ENCODE data around the gene DCHS1. TPM values are rescaled to one million over a fixed set of nuclear protein-coding genes. Genes with fewer than 3 reads are reported as not detected.
A peak's percentile ranks its signal among the peaks of the same experiment; 100 is the strongest.

DCHS1 gene
- total and polyA plus RNA-seq, 2 donors (not counting 1 experiment from before 2014, with no cell fraction given) = 0.92 to 23.9 TPM

DNA sequence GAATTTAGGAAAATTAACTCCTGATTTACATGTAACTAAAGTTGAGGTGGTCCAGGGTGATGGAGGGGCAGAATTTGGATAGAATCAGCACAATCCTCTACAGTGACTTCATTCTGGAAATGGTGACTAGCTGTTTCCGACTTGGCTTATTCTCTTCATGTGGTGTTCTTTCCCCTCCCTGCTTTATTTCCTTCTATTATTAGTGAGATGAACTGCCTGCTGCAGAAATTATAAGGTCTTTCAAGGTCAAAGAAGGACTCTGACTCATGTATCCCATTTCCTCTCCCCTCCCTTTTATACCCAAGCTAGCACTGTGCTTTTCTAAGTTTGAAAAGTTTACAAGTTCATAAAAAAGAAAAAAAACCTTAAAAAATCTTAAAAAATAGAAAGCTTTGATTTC lies 39.8 kb upstream of the DCHS1 start:
- no peaks in the 10 kb centered on the region for H4K20me1 ChIP-seq (ENCODE audit: control insufficient read depth, extremely low read depth, insufficient read depth, low read length)
- H3K36me3 ChIP-seq (ENCODE audit: control insufficient read depth, insufficient read depth, low read length) = no peaks in the 10 kb centered on the region
- H3K4me3 ChIP-seq (replicated peaks in 1 of 4; ENCODE audit: control extremely low read depth in 1 of 4, insufficient read depth in 1 of 4, low read depth in 3 of 4, low read length in 4 of 4) = no peak overlapping the region
- no peaks in the 10 kb centered on the region for H3K9me3 ChIP-seq (ENCODE audit: control insufficient read depth, insufficient read depth, low read depth, low read length)
- H2AFZ ChIP-seq (ENCODE audit: low read length) = peak overlapping the region; percentile 11
- H3K4me1 ChIP-seq (ENCODE audit: control insufficient read depth, extremely low read depth, insufficient read depth, low read length) = peaks cover 17% of the 10 kb centered on the region
- no peaks in the 10 kb centered on the region for H3K79me2 ChIP-seq (ENCODE audit: control insufficient read depth, insufficient read depth, low read length)
- no peak for TF ChIP-seq EZH2 (IDR thresholded peaks at IDR 0.05; ENCODE audit: low read length, missing control alignments)
- TF ChIP-seq, protein P1, sequence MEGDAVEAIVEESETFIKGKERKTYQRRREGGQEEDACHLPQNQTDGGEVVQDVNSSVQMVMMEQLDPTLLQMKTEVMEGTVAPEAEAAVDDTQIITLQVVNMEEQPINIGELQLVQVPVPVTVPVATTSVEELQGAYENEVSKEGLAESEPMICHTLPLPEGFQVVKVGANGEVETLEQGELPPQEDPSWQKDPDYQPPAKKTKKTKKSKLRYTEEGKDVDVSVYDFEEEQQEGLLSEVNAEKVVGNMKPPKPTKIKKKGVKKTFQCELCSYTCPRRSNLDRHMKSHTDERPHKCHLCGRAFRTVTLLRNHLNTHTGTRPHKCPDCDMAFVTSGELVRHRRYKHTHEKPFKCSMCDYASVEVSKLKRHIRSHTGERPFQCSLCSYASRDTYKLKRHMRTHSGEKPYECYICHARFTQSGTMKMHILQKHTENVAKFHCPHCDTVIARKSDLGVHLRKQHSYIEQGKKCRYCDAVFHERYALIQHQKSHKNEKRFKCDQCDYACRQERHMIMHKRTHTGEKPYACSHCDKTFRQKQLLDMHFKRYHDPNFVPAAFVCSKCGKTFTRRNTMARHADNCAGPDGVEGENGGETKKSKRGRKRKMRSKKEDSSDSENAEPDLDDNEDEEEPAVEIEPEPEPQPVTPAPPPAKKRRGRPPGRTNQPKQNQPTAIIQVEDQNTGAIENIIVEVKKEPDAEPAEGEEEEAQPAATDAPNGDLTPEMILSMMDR (conservative IDR thresholded peaks at IDR 0.05 in 1 of 2, IDR thresholded peaks at IDR 0.05 in 1 of 2; ENCODE audit: low read depth in 1 of 2, low read length in 2 of 2) = no peak
- peak overlapping the region; percentile 30 for H3K27ac ChIP-seq (ENCODE audit: insufficient read depth, low read length)
- DNase-seq (ENCODE audit: low read depth in 2 of 2) = peak; percentile 72 to 83
- H3K9ac ChIP-seq (ENCODE audit: insufficient read depth, low read length) = no peak overlapping the region
- H3K27me3 ChIP-seq (ENCODE audit: control insufficient read depth, insufficient read depth, low read length) = no peaks in the 10 kb centered on the region
- H3K4me2 ChIP-seq (ENCODE audit: extremely low read depth, insufficient read depth, low read length) = peak overlapping the region; percentile 51

DNA sequence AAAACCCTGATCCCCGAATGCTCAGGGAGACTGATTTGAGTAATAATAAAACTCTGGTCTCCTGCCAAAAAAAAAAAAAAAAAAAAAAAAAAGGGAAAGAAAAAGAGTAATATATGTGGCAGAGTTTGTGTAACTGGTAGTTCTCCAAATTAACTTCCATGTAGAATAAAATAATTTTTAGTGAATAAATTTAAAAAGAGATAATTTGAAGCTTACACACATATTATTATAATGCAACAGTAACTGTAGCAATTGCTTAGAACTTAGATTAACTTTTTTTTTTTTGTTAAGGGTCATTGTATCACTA lies 38.6 kb upstream of the DCHS1 start:
- no peak for DNase-seq (ENCODE audit: low read depth in 2 of 2)
- Histone ChIP-seq H3K4me1 (ENCODE audit: control insufficient read depth, extremely low read depth, insufficient read depth, low read length) (peaks cover 17% of the 10 kb centered on the region), H3K79me2 (ENCODE audit: control insufficient read depth, insufficient read depth, low read length) (no peaks in the 10 kb centered on the region), H3K36me3 (ENCODE audit: control insufficient read depth, insufficient read depth, low read length) (no peaks in the 10 kb centered on the region), H3K4me2 (ENCODE audit: extremely low read depth, insufficient read depth, low read length) (peak overlapping the region; percentile 8), H3K4me3 (replicated peaks in 1 of 4; ENCODE audit: control extremely low read depth in 1 of 4, insufficient read depth in 1 of 4, low read depth in 3 of 4, low read length in 4 of 4) (no peak overlapping the region), H3K9ac (ENCODE audit: insufficient read depth, low read length) (no peak overlapping the region), H4K20me1 (ENCODE audit: control insufficient read depth, extremely low read depth, insufficient read depth, low read length) (no peaks in the 10 kb centered on the region), H3K9me3 (ENCODE audit: control insufficient read depth, insufficient read depth, low read depth, low read length) (no peaks in the 10 kb centered on the region), H2AFZ (ENCODE audit: low read length) (no peak overlapping the region), H3K27ac (ENCODE audit: insufficient read depth, low read length) (peak overlapping the region; percentile 30), H3K27me3 (ENCODE audit: control insufficient read depth, insufficient read depth, low read length) (no peaks in the 10 kb centered on the region)
- no peak for TF ChIP-seq EZH2 (IDR thresholded peaks at IDR 0.05; ENCODE audit: low read length, missing control alignments)
- TF ChIP-seq, protein P1 (conservative IDR thresholded peaks at IDR 0.05 in 1 of 2, IDR thresholded peaks at IDR 0.05 in 1 of 2; ENCODE audit: low read depth in 1 of 2, low read length in 2 of 2) = no peak

GRCh38 chr11:6693342-6694228 lies 38.0 kb upstream of the DCHS1 start:
- Histone ChIP-seq H3K4me3 (replicated peaks in 1 of 4; ENCODE audit: control extremely low read depth in 1 of 4, insufficient read depth in 1 of 4, low read depth in 3 of 4, low read length in 4 of 4) (no peak overlapping the region), H3K4me2 (ENCODE audit: extremely low read depth, insufficient read depth, low read length) (no peak overlapping the region), H2AFZ (ENCODE audit: low read length) (no peak overlapping the region)

More at GRCh38 chr11:6693342-6694228, 38.0 kb upstream of the DCHS1 start:
- no peaks in the 10 kb centered on the region for H3K27me3 ChIP-seq (ENCODE audit: control insufficient read depth, insufficient read depth, low read length)
- TF ChIP-seq, protein P1 (conservative IDR thresholded peaks at IDR 0.05 in 1 of 2, IDR thresholded peaks at IDR 0.05 in 1 of 2; ENCODE audit: low read depth in 1 of 2, low read length in 2 of 2) = no peak
- TF ChIP-seq EZH2 (IDR thresholded peaks at IDR 0.05; ENCODE audit: low read length, missing control alignments) = no peak
- no peaks in the 10 kb centered on the region for H3K79me2 ChIP-seq (ENCODE audit: control insufficient read depth, insufficient read depth, low read length)
- H3K9ac ChIP-seq (ENCODE audit: insufficient read depth, low read length) = no peak overlapping the region
- H3K36me3 ChIP-seq (ENCODE audit: control insufficient read depth, insufficient read depth, low read length) = no peaks in the 10 kb centered on the region
- H3K4me1 ChIP-seq (ENCODE audit: control insufficient read depth, extremely low read depth, insufficient read depth, low read length) = peaks cover 17% of the 10 kb centered on the region
- H3K27ac ChIP-seq (ENCODE audit: insufficient read depth, low read length) = peak overlapping the region; percentile 66
- H3K9me3 ChIP-seq (ENCODE audit: control insufficient read depth, insufficient read depth, low read depth, low read length) = no peaks in the 10 kb centered on the region
- no peaks in the 10 kb centered on the region for H4K20me1 ChIP-seq (ENCODE audit: control insufficient read depth, extremely low read depth, insufficient read depth, low read length)
- DNase-seq (ENCODE audit: low read depth in 2 of 2) = peak; percentile 91 to 95
